ENCODE measurements around the gene ABCG1.

ABCG1 gene

GRCh38 chr21:42311160-42311559, 92.2 kb downstream of the ABCG1 start:
- Histone ChIP-seq H3K9me3 (ENCODE audit: low read length) (no peaks in the 10 kb centered on the region), H3K4me2 (ENCODE audit: low read length) (no peak overlapping the region), H3K27ac (ENCODE audit: low read depth, low read length, poor library complexity, severe bottlenecking) (no peak overlapping the region), H3K4me1 (ENCODE audit: insufficient read depth, low read length, severe bottlenecking) (no peaks in the 10 kb centered on the region), H3K27me3 (ENCODE audit: insufficient read depth, low read length) (peaks cover 6% of the 10 kb centered on the region; the same call in 1 of the 2 replicates), H3K4me3 (ENCODE audit: low read depth, low read length, poor library complexity, severe bottlenecking) (no peak overlapping the region), H3K9me2 (ENCODE audit: low read depth, low read length) (no peaks in the 10 kb centered on the region), H4K20me1 (ENCODE audit: insufficient read depth, low read length) (no peaks in the 10 kb centered on the region), H2AFZ (ENCODE audit: low read length) (no peak overlapping the region), H3F3A (ENCODE audit: insufficient read depth, low read length) (no peaks in the 10 kb centered on the region), H3K79me2 (ENCODE audit: insufficient read depth, low read length) (no peaks in the 10 kb centered on the region), H3K9ac (ENCODE audit: low read length) (no peak overlapping the region), H3K36me3 (ENCODE audit: insufficient read depth, low read length) (no peaks in the 10 kb centered on the region)
- no peak for TF ChIP-seq EZH2 (IDR thresholded peaks at IDR 0.05; ENCODE audit: borderline replicate concordance, low read length)
- TF ChIP-seq, protein P1, sequence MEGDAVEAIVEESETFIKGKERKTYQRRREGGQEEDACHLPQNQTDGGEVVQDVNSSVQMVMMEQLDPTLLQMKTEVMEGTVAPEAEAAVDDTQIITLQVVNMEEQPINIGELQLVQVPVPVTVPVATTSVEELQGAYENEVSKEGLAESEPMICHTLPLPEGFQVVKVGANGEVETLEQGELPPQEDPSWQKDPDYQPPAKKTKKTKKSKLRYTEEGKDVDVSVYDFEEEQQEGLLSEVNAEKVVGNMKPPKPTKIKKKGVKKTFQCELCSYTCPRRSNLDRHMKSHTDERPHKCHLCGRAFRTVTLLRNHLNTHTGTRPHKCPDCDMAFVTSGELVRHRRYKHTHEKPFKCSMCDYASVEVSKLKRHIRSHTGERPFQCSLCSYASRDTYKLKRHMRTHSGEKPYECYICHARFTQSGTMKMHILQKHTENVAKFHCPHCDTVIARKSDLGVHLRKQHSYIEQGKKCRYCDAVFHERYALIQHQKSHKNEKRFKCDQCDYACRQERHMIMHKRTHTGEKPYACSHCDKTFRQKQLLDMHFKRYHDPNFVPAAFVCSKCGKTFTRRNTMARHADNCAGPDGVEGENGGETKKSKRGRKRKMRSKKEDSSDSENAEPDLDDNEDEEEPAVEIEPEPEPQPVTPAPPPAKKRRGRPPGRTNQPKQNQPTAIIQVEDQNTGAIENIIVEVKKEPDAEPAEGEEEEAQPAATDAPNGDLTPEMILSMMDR (IDR thresholded peaks at IDR 0.05; ENCODE audit: low read length), result no peak

GRCh38 chr21:42311816-42312625, 93.1 kb downstream of the ABCG1 start:
- TF ChIP-seq EZH2 (IDR thresholded peaks at IDR 0.05; ENCODE audit: borderline replicate concordance, low read length), result no peak
- TF ChIP-seq, protein P1 (IDR thresholded peaks at IDR 0.05; ENCODE audit: low read length), result no peak
- no peak overlapping the region for H3K4me2 ChIP-seq (ENCODE audit: low read length)
- no peak overlapping the region for H3K9ac ChIP-seq (ENCODE audit: low read length)
- H3K4me1 ChIP-seq (ENCODE audit: insufficient read depth, low read length, severe bottlenecking), result no peaks in the 10 kb centered on the region
- H4K20me1 ChIP-seq (ENCODE audit: insufficient read depth, low read length), result no peaks in the 10 kb centered on the region
- no peak overlapping the region for H2AFZ ChIP-seq (ENCODE audit: low read length)
- no peaks in the 10 kb centered on the region for H3F3A ChIP-seq (ENCODE audit: insufficient read depth, low read length)
- no peak overlapping the region for H3K27ac ChIP-seq (ENCODE audit: low read depth, low read length, poor library complexity, severe bottlenecking)
- H3K9me2 ChIP-seq (ENCODE audit: low read depth, low read length), result no peaks in the 10 kb centered on the region
- no peak overlapping the region for H3K4me3 ChIP-seq (ENCODE audit: low read depth, low read length, poor library complexity, severe bottlenecking)
- 0 out of 2 replicates have a peak, but pooled peaks cover 6% of the 10 kb centered on the region for H3K27me3 ChIP-seq (ENCODE audit: insufficient read depth, low read length)
- H3K79me2 ChIP-seq (ENCODE audit: insufficient read depth, low read length), result no peaks in the 10 kb centered on the region
- no peaks in the 10 kb centered on the region for H3K9me3 ChIP-seq (ENCODE audit: low read length)
- H3K36me3 ChIP-seq (ENCODE audit: insufficient read depth, low read length), result no peaks in the 10 kb centered on the region

DNA sequence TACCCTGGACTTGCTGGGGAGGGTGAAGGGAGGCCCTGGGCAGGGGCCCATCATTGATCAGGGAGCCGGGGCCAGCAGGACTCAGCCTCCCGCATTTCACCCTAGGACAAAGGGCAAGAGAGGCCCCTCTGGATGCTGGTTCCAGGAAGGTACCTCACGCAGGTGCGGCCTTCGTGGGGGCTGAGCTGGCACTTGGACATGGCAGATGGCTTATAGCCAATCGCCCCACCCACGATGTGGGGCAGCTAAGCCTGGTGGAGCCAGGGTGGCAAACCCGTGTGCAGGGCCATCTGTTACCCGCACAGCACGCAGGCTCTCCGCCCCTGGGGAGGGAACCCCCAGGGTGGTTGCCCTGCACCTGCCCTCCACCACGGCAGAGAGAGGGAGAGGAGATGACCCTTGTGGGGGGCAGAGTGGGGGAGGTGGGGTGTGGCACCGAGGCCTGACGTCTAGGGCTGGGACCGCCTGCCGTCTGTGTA, 93.7 kb downstream of the ABCG1 start:
- Histone ChIP-seq H3K9me3 (ENCODE audit: low read length) (no peaks in the 10 kb centered on the region), H3K27ac (ENCODE audit: low read depth, low read length, poor library complexity, severe bottlenecking) (no peak overlapping the region)

More for the DNA sequence above, 93.7 kb downstream of the ABCG1 start:
- Histone ChIP-seq H3K79me2 (ENCODE audit: insufficient read depth, low read length) (no peaks in the 10 kb centered on the region), H3K27me3 (ENCODE audit: insufficient read depth, low read length) (0 out of 2 replicates have a peak, but pooled peaks cover 6% of the 10 kb centered on the region), H3F3A (ENCODE audit: insufficient read depth, low read length) (no peaks in the 10 kb centered on the region), H3K4me3 (ENCODE audit: low read depth, low read length, poor library complexity, severe bottlenecking) (no peak overlapping the region), H3K9ac (ENCODE audit: low read length) (no peak overlapping the region), H4K20me1 (ENCODE audit: insufficient read depth, low read length) (no peaks in the 10 kb centered on the region), H3K36me3 (ENCODE audit: insufficient read depth, low read length) (no peaks in the 10 kb centered on the region), H2AFZ (ENCODE audit: low read length) (no peak overlapping the region), H3K9me2 (ENCODE audit: low read depth, low read length) (no peaks in the 10 kb centered on the region), H3K4me1 (ENCODE audit: insufficient read depth, low read length, severe bottlenecking) (no peaks in the 10 kb centered on the region), H3K4me2 (ENCODE audit: low read length) (no peak overlapping the region)
- TF ChIP-seq, protein P1 (IDR thresholded peaks at IDR 0.05; ENCODE audit: low read length), result no peak
- no peak for TF ChIP-seq EZH2 (IDR thresholded peaks at IDR 0.05; ENCODE audit: borderline replicate concordance, low read length)

Measured in OCI-LY1 (cell line).